WTC11 (cell line): Measurements from ENCODE around the gene ST6GALNAC3. TPM values are rescaled to one million over a fixed set of nuclear protein-coding genes. Genes with fewer than 3 reads are reported as not detected.

ENCODE experiments used
- ATAC-seq: fragments of 200-7000 bp; cut with Tn5 transposase; 2 replicates; pipeline ENCODE4 v1.10.0; 2021; ENCODE audit warnings: mild to moderate bottlenecking, moderate library complexity
- CTCF ChIA-PET: fragments of 300-600 bp; sonication (Branson Sonifier 250); formaldehyde crosslinking; loops from one replicate; lab custom pipeline; 2021; ENCODE audit warnings: antibody characterized with exemption; lab: Charles Lee
- POLR2A ChIA-PET: fragments of 350-600 bp; sonication (Branson Sonifier 250); formaldehyde crosslinking; loops from one replicate; lab custom pipeline; 2021; ENCODE audit warnings: antibody characterized with exemption; lab: Charles Lee
- DNase-seq: peaks from one replicate; pipeline ENCODE4 v3.0.0; 2021; ENCODE audit warnings: low spot score
- H3K27ac Mint-ChIP-seq: 2 replicates; pipeline ENCODE4 v1.8.0; 2021; ENCODE audit warnings: mixed read lengths
- H3K27me3 Mint-ChIP-seq: 2 replicates; pipeline ENCODE4 v1.8.0; 2021; ENCODE audit warnings: low read depth, mild to moderate bottlenecking, moderate library complexity, mixed read lengths
- H3K36me3 Mint-ChIP-seq: 2 replicates; pipeline ENCODE4 v1.8.0; 2021; ENCODE audit warnings: mixed read lengths
- H3K4me1 Mint-ChIP-seq: 2 replicates; pipeline ENCODE4 v1.8.0; 2022; ENCODE audit warnings: mixed read lengths
- H3K4me3 Mint-ChIP-seq: 2 replicates; pipeline ENCODE4 v1.8.0; 2021; ENCODE audit warnings: mild to moderate bottlenecking, moderate library complexity, mixed read lengths
- H3K9me3 Mint-ChIP-seq: 2 replicates; pipeline ENCODE4 v1.8.0; 2021; ENCODE audit warnings: mixed read lengths
- CREM ChIP-seq: sonication (generic); formaldehyde crosslinking; IDR thresholded peaks from 2 replicates; pipeline ENCODE4 v1.8.1; 2022; ENCODE audit warnings: mild to moderate bottlenecking, missing genetic modification reagents, moderate library complexity
- E2F4 ChIP-seq: sonication (generic); formaldehyde crosslinking; IDR thresholded peaks from 2 replicates; pipeline ENCODE4 v1.8.1; 2022; ENCODE audit warnings: low read depth, mild to moderate bottlenecking, moderate library complexity, missing genetic modification reagents, borderline replicate concordance
- ETV6 ChIP-seq: sonication (generic); formaldehyde crosslinking; IDR thresholded peaks from 2 replicates; pipeline ENCODE4 v1.8.1; 2022; ENCODE audit warnings: mild to moderate bottlenecking, missing genetic modification reagents
- FOXJ3 ChIP-seq: sonication (generic); formaldehyde crosslinking; IDR thresholded peaks from 2 replicates; pipeline ENCODE4 v1.9.0; 2021; ENCODE audit warnings: missing genetic modification reagents, mild to moderate bottlenecking, borderline replicate concordance
- FOXP4 ChIP-seq: sonication (generic); formaldehyde crosslinking; IDR thresholded peaks from 2 replicates; pipeline ENCODE4 v1.8.0; 2022; ENCODE audit warnings: mild to moderate bottlenecking, missing genetic modification reagents
- GRHL2 ChIP-seq: fragments of 250-450 bp; sonication (Bioruptor Pico); IDR thresholded peaks from 2 replicates; pipeline ENCODE4 v1.8.0; 2022; ENCODE audit warnings: mild to moderate bottlenecking, moderate library complexity; ENCODE audit not compliant: insufficient replicate concordance, severe bottlenecking
- IRF2 ChIP-seq: sonication (generic); formaldehyde crosslinking; IDR thresholded peaks from 2 replicates; pipeline ENCODE4 v1.8.0; 2022; ENCODE audit warnings: low read depth, missing genetic modification reagents, borderline replicate concordance
- JUN ChIP-seq: sonication (generic); formaldehyde crosslinking; IDR thresholded peaks from 2 replicates; pipeline ENCODE4 v1.8.0; 2023; ENCODE audit warnings: mild to moderate bottlenecking, missing genetic modification reagents
- NFATC4 ChIP-seq: fragments of 250-450 bp; sonication (Bioruptor Pico); IDR thresholded peaks from 2 replicates; pipeline ENCODE4 v1.9.0; 2021; ENCODE audit warnings: mild to moderate bottlenecking
- NR2C2 ChIP-seq: sonication (generic); formaldehyde crosslinking; IDR thresholded peaks from 2 replicates; pipeline ENCODE4 v1.8.0; 2022; ENCODE audit warnings: mild to moderate bottlenecking, missing genetic modification reagents
- RORB ChIP-seq: fragments of 250-450 bp; sonication (Bioruptor Pico); IDR thresholded peaks from 2 replicates; pipeline ENCODE4 v1.9.0; 2021; ENCODE audit warnings: mild to moderate bottlenecking
- SMAD3 ChIP-seq: sonication (generic); formaldehyde crosslinking; IDR thresholded peaks from 2 replicates; pipeline ENCODE4 v1.8.0; 2022; ENCODE audit warnings: missing genetic modification reagents, mild to moderate bottlenecking, borderline replicate concordance
- SP1 ChIP-seq: sonication (generic); formaldehyde crosslinking; conservative IDR thresholded peaks from 2 replicates; pipeline ENCODE4 v1.8.1; 2022; ENCODE audit warnings: missing genetic modification reagents
- TCF7 ChIP-seq: sonication (generic); formaldehyde crosslinking; IDR thresholded peaks from 2 replicates; pipeline ENCODE4 v1.8.0; 2022; ENCODE audit warnings: mild to moderate bottlenecking, low read depth, missing genetic modification reagents, moderate library complexity
- TEAD1 ChIP-seq: sonication (generic); formaldehyde crosslinking; IDR thresholded peaks from 2 replicates; pipeline ENCODE4 v1.8.0; 2022; ENCODE audit warnings: mild to moderate bottlenecking, missing genetic modification reagents
- ZBTB21 ChIP-seq: sonication (generic); formaldehyde crosslinking; IDR thresholded peaks from 2 replicates; pipeline ENCODE4 v1.8.1; 2023; ENCODE audit warnings: mild to moderate bottlenecking, missing genetic modification reagents, borderline replicate concordance
- ZNF219 ChIP-seq: sonication (generic); formaldehyde crosslinking; IDR thresholded peaks from 2 replicates; pipeline ENCODE4 v1.8.0; 2023; ENCODE audit warnings: missing genetic modification reagents, mild to moderate bottlenecking, borderline replicate concordance
- ZNF512 ChIP-seq: sonication (generic); formaldehyde crosslinking; IDR thresholded peaks from 2 replicates; pipeline ENCODE4 v1.8.1; 2022; ENCODE audit warnings: missing genetic modification reagents, borderline replicate concordance
- ZNF671 ChIP-seq: fragments of 250-450 bp; sonication (Bioruptor Pico); IDR thresholded peaks from 2 replicates; pipeline ENCODE4 v1.8.0; 2021; ENCODE audit warnings: mild to moderate bottlenecking
- total RNA-seq: library from RNA; stranded (reverse); gene quantifications from 3 replicates; pipeline ENCODE4 v1.2.3, GENCODE V29; 2021
- TF ChIP-seq, protein P1 (sequence below): sonication (generic); formaldehyde crosslinking; IDR thresholded peaks from 2 replicates; pipeline ENCODE4 v1.8.1; 2023; ENCODE audit warnings: mild to moderate bottlenecking, moderate library complexity, missing genetic modification reagents
- TF ChIP-seq, protein P2 (sequence below): sonication (generic); formaldehyde crosslinking; IDR thresholded peaks from 2 replicates; pipeline ENCODE4 v1.8.1; 2023; ENCODE audit warnings: mild to moderate bottlenecking, missing genetic modification reagents
- TF ChIP-seq, protein P3 (sequence below): sonication (generic); formaldehyde crosslinking; conservative IDR thresholded peaks from 2 replicates; pipeline ENCODE4 v1.8.1; 2023; ENCODE audit warnings: mild to moderate bottlenecking, low read depth, missing genetic modification reagents, moderate library complexity

The ST6GALNAC3 gene
- total RNA-seq, 1 experiment from 2014 or later: 11.9 TPM

- TF ChIP-seq IRF2 (no peak), ZNF671 (CRISPR knock-in tag) (no peak), ZNF219 (no peak), CREM (CRISPR knock-in tag) (no peak), ZBTB21 (CRISPR knock-in tag) (no peak)
- TF ChIP-seq, all 79 proteins: peak for 0
- POLR2A ChIA-PET: no interaction called here
- H3K4me1 Mint-ChIP-seq: peaks cover 69% of the 10 kb centered on the region
- DNase-seq (no peak), ATAC-seq (peak; percentile 70)
- H3K27ac Mint-ChIP-seq: peak overlapping the region; percentile 95
- CTCF ChIA-PET: interaction anchor here (1.0 to 1.4 kb wide), 2 partner anchors 9 to 14 kb away, joined by 3 read pairs; no protein-coding TSS in a partner anchor
- no peaks in the 10 kb centered on the region for H3K36me3 Mint-ChIP-seq
- H3K27me3 Mint-ChIP-seq: no peaks in the 10 kb centered on the region
- peak overlapping the region; percentile 36 for H3K4me3 Mint-ChIP-seq
- no peaks in the 10 kb centered on the region for H3K9me3 Mint-ChIP-seq
These were observed 427.2 kb downstream of the ST6GALNAC3 start for GRCh38 chr1:76501586-76502219.

- Mint-ChIP-seq H3K36me3 (no peaks in the 10 kb centered on the region), H3K4me3 (no peak overlapping the region)
- CTCF ChIA-PET: interaction anchor here (1.0 kb wide), 1 partner anchor 349 kb away, joined by 5 read pairs; no protein-coding TSS in a partner anchor
These were observed 428.6 kb downstream of the ST6GALNAC3 start for GRCh38 chr1:76503100-76503499.

DNA sequence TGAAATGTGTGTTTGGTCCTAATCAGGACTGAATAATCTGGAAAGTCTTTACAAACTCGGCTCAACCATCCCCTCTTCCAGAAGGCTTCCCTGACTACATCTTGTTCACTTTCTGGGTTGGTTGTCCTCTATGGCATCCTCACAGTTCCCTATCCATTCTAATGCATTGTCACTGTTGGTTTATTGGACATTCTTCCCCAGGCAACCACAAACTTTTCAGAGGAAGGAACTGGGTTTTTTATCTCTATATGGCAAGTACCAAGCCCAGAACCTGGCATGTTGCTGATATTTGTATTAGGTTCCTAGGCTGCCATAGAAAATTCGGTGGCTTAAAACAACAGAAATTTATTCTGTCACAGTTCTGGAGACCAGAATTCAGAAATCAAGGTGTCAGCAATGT is 429.2 kb downstream of the ST6GALNAC3 start:
- ATAC-seq (no peak), DNase-seq (no peak)
- H3K27ac Mint-ChIP-seq: 0 out of 2 replicates have a peak overlapping the region, but pooled peaks have one; percentile 38
- no peak overlapping the region for H3K4me3 Mint-ChIP-seq
- no peaks in the 10 kb centered on the region for H3K27me3 Mint-ChIP-seq
- ChIA-PET POLR2A (no interaction called here), CTCF (no interaction called here)
- no peaks in the 10 kb centered on the region for H3K9me3 Mint-ChIP-seq
- no peaks in the 10 kb centered on the region for H3K36me3 Mint-ChIP-seq
- peaks cover 72% of the 10 kb centered on the region for H3K4me1 Mint-ChIP-seq
- TF ChIP-seq ZNF512 (CRISPR knock-in tag): no peak
- TF ChIP-seq FOXJ3: no peak
- TF ChIP-seq, protein P1, sequence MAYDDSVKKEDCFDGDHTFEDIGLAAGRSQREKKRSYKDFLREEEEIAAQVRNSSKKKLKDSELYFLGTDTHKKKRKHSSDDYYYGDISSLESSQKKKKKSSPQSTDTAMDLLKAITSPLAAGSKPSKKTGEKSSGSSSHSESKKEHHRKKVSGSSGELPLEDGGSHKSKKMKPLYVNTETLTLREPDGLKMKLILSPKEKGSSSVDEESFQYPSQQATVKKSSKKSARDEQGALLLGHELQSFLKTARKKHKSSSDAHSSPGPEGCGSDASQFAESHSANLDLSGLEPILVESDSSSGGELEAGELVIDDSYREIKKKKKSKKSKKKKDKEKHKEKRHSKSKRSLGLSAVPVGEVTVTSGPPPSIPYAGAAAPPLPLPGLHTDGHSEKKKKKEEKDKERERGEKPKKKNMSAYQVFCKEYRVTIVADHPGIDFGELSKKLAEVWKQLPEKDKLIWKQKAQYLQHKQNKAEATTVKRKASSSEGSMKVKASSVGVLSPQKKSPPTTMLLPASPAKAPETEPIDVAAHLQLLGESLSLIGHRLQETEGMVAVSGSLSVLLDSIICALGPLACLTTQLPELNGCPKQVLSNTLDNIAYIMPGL: no peak
- TF ChIP-seq, protein P2, sequence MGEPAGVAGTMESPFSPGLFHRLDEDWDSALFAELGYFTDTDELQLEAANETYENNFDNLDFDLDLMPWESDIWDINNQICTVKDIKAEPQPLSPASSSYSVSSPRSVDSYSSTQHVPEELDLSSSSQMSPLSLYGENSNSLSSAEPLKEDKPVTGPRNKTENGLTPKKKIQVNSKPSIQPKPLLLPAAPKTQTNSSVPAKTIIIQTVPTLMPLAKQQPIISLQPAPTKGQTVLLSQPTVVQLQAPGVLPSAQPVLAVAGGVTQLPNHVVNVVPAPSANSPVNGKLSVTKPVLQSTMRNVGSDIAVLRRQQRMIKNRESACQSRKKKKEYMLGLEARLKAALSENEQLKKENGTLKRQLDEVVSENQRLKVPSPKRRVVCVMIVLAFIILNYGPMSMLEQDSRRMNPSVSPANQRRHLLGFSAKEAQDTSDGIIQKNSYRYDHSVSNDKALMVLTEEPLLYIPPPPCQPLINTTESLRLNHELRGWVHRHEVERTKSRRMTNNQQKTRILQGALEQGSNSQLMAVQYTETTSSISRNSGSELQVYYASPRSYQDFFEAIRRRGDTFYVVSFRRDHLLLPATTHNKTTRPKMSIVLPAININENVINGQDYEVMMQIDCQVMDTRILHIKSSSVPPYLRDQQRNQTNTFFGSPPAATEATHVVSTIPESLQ (CRISPR knock-in tag): no peak
- no peak for TF ChIP-seq JUN (CRISPR knock-in tag)
- TF ChIP-seq NR2C2 (CRISPR knock-in tag): no peak
- TF ChIP-seq FOXP4 (CRISPR knock-in tag): no peak

More at GRCh38 chr1:76503100-76503499, 428.6 kb downstream of the ST6GALNAC3 start:
- Mint-ChIP-seq H3K27me3 (no peaks in the 10 kb centered on the region), H3K27ac (peak overlapping the region; percentile 91), H3K4me1 (peaks cover 68% of the 10 kb centered on the region), H3K9me3 (no peaks in the 10 kb centered on the region)
- peak; percentile 39 for DNase-seq
- POLR2A ChIA-PET: no interaction called here
- TF ChIP-seq SP1 (CRISPR knock-in tag) (0 out of 2 replicates have a peak, but pooled peaks have one; percentile 27), TCF7 (CRISPR knock-in tag) (no peak), RORB (no peak), SMAD3 (no peak), TEAD1 (CRISPR knock-in tag) (peak; percentile 70; the same call in 1 of the 2 replicates), GRHL2 (CRISPR knock-in tag) (no peak), ZNF219 (no peak), ZBTB21 (CRISPR knock-in tag) (0 out of 2 replicates have a peak, but pooled peaks have one; percentile 50), NFATC4 (CRISPR knock-in tag) (no peak), ETV6 (CRISPR knock-in tag) (no peak), ZNF671 (CRISPR knock-in tag) (no peak), E2F4 (no peak)
- TF ChIP-seq, protein P3, sequence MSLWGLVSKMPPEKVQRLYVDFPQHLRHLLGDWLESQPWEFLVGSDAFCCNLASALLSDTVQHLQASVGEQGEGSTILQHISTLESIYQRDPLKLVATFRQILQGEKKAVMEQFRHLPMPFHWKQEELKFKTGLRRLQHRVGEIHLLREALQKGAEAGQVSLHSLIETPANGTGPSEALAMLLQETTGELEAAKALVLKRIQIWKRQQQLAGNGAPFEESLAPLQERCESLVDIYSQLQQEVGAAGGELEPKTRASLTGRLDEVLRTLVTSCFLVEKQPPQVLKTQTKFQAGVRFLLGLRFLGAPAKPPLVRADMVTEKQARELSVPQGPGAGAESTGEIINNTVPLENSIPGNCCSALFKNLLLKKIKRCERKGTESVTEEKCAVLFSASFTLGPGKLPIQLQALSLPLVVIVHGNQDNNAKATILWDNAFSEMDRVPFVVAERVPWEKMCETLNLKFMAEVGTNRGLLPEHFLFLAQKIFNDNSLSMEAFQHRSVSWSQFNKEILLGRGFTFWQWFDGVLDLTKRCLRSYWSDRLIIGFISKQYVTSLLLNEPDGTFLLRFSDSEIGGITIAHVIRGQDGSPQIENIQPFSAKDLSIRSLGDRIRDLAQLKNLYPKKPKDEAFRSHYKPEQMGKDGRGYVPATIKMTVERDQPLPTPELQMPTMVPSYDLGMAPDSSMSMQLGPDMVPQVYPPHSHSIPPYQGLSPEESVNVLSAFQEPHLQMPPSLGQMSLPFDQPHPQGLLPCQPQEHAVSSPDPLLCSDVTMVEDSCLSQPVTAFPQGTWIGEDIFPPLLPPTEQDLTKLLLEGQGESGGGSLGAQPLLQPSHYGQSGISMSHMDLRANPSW (CRISPR knock-in tag): no peak
- peak; percentile 88 for ATAC-seq
